Mesenchymal stem cell (in vitro differentiated cells and primary cell): Measurements from ENCODE around the gene RCBTB2.

Experiments
- DNase-seq: peaks from one replicate; pipeline ENCODE4 v3.0.0-alpha.2; 2013
- H2AFZ ChIP-seq: one replicate; pipeline ENCODE4 v1.6.1; 2013; ENCODE audit warnings: low read depth, mild to moderate bottlenecking, control low read depth, inconsistent platforms, low read length, moderate library complexity
- H2AK5ac ChIP-seq: 2 replicates; pipeline ENCODE4 v1.6.1; 2013; ENCODE audit warnings: low read length, moderate library complexity, mild to moderate bottlenecking, inconsistent platforms; ENCODE audit not compliant: severe bottlenecking
- H2BK120ac ChIP-seq: one replicate; pipeline ENCODE4 v1.6.1; 2013; ENCODE audit warnings: low read depth, mild to moderate bottlenecking, inconsistent platforms, low read length, moderate library complexity
- H2BK12ac ChIP-seq, 2 experiments: one replicate each; pipeline ENCODE4 v1.6.1; 2013; ENCODE audit warnings: inconsistent platforms in 2 of 2, low read length in 2 of 2, mild to moderate bottlenecking in 2 of 2, moderate library complexity in 2 of 2, control low read depth in 1 of 2
- H2BK15ac ChIP-seq: one replicate; pipeline ENCODE4 v1.6.1; 2013; ENCODE audit warnings: mild to moderate bottlenecking, low read depth, inconsistent platforms; ENCODE audit not compliant: poor library complexity, severe bottlenecking
- H2BK5ac ChIP-seq: 2 replicates; pipeline ENCODE4 v1.6.1; 2013; ENCODE audit warnings: low read depth, mild to moderate bottlenecking, low read length, control low read depth, inconsistent platforms; ENCODE audit not compliant: poor library complexity, severe bottlenecking
- H3K14ac ChIP-seq, 2 experiments: one replicate each; pipeline ENCODE4 v1.6.1; 2013; ENCODE audit warnings: inconsistent platforms in 2 of 2, low read length in 2 of 2, control low read depth in 1 of 2, mild to moderate bottlenecking in 1 of 2, moderate library complexity in 1 of 2
- H3K18ac ChIP-seq, 2 experiments: one replicate each; pipeline ENCODE4 v1.6.1; 2013; ENCODE audit warnings: inconsistent platforms in 2 of 2, low read length in 2 of 2, control low read depth in 1 of 2, low read depth in 1 of 2, mild to moderate bottlenecking in 1 of 2
- H3K23ac ChIP-seq, 2 experiments: one replicate each; pipeline ENCODE4 v1.6.1; 2013; ENCODE audit warnings: inconsistent platforms in 2 of 2, low read length in 2 of 2, mild to moderate bottlenecking in 2 of 2, moderate library complexity in 2 of 2, control low read depth in 1 of 2
- H3K27ac ChIP-seq: 2 replicates; pipeline ENCODE4 v1.5.1; 2013; ENCODE audit warnings: mild to moderate bottlenecking, moderate library complexity, low read length, control low read depth, inconsistent platforms; ENCODE audit not compliant: poor library complexity, severe bottlenecking
- H3K27me3 ChIP-seq, 2 experiments: 2 replicates each; pipeline versions ENCODE4 v1.6.1 to v1.7.0; 2013; ENCODE audit warnings: low read length in 2 of 2, mild to moderate bottlenecking in 2 of 2, moderate library complexity in 2 of 2, control low read depth in 1 of 2, inconsistent platforms in 1 of 2; ENCODE audit not compliant: control insufficient read depth in 1 of 2, insufficient read depth in 1 of 2
- H3K36me3 ChIP-seq, 2 experiments: 2 replicates each; pipeline versions ENCODE4 v1.6.1 to v1.7.0; 2013; ENCODE audit warnings: low read length in 2 of 2, control low read depth in 1 of 2, inconsistent platforms in 1 of 2, low read depth in 1 of 2, mild to moderate bottlenecking in 1 of 2; ENCODE audit not compliant: insufficient read depth in 2 of 2, control insufficient read depth in 1 of 2
- H3K4ac ChIP-seq, 2 experiments: one replicate each; pipeline ENCODE4 v1.6.1; 2013; ENCODE audit warnings: inconsistent platforms in 2 of 2, low read length in 2 of 2, mild to moderate bottlenecking in 2 of 2, moderate library complexity in 2 of 2, control low read depth in 1 of 2, low read depth in 1 of 2
- H3K4me1 ChIP-seq: 2 replicates; pipeline ENCODE4 v1.6.1; 2013; ENCODE audit warnings: low read depth, low read length, control low read depth; ENCODE audit not compliant: control insufficient read depth, insufficient read depth
- H3K4me2 ChIP-seq: 2 replicates; pipeline ENCODE4 v1.6.1; 2013; ENCODE audit warnings: low read length, mild to moderate bottlenecking, inconsistent platforms; ENCODE audit not compliant: poor library complexity, severe bottlenecking
- H3K4me3 ChIP-seq, 2 experiments: 2 replicates each; pipeline versions ENCODE4 v1.5.1 to v1.7.0; 2013; ENCODE audit warnings: low read length in 2 of 2, mild to moderate bottlenecking in 2 of 2, control low read depth in 1 of 2, low read depth in 1 of 2; ENCODE audit not compliant: insufficient read depth in 1 of 2
- H3K79me1 ChIP-seq: replicated peaks from 2 replicates; pipeline ENCODE4 v1.6.1; 2013; ENCODE audit warnings: mild to moderate bottlenecking, control low read depth, low read length, inconsistent platforms; ENCODE audit not compliant: poor library complexity, severe bottlenecking
- H3K9ac ChIP-seq: 2 replicates; pipeline ENCODE4 v1.7.0; 2013; ENCODE audit warnings: mild to moderate bottlenecking, low read length, moderate library complexity
- H3K9me3 ChIP-seq: 2 replicates; pipeline ENCODE4 v1.7.0; 2013; ENCODE audit warnings: mild to moderate bottlenecking, low read length; ENCODE audit not compliant: control insufficient read depth
- H4K8ac ChIP-seq: one replicate; pipeline ENCODE4 v1.6.1; 2013; ENCODE audit warnings: inconsistent platforms, mild to moderate bottlenecking, low read length, moderate library complexity
- H4K91ac ChIP-seq: one replicate; pipeline ENCODE4 v1.6.1; 2013; ENCODE audit warnings: mild to moderate bottlenecking, low read length, inconsistent platforms
- WGBS: methylation state at CpG from one replicate; pipeline ENCODE4 v1.1.7; 2013; ENCODE audit warnings: mixed read lengths; 5-methylcytosine and 5-hydroxymethylcytosine counted together

The RCBTB2 gene

DNA sequence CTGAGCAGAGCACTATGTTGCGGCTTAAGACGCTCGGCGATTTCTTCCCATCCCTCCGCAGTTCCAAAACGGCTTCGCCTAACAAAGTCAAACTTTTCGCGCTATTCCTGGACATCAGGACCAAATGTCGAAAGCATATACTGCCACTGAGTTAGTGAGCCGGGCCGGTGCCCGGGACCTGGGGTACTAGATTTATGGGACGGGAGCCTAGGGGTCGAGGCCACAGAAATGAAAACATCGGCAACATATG, 699 bp downstream of the RCBTB2 start:
- H2BK15ac ChIP-seq = peak overlapping the region; percentile 60
- H3K27me3 ChIP-seq = no peaks in the 10 kb centered on the region
- peak overlapping the region; percentile 53 for H2BK5ac ChIP-seq
- H3K4me2 ChIP-seq = peak overlapping the region; percentile 58
- H2AFZ ChIP-seq = peak overlapping the region; percentile 91
- peak overlapping the region; percentile 3 for H2AK5ac ChIP-seq
- H3K9ac ChIP-seq = peak overlapping the region; percentile 97
- WGBS = 4% methylated on average over 16 of the region's 16 CpGs
- H3K36me3 ChIP-seq = no peaks in the 10 kb centered on the region
- DNase-seq = no peak
- peaks cover 13% of the 10 kb centered on the region for H3K79me1 ChIP-seq
- H3K4ac ChIP-seq = peak overlapping the region; percentile 27 to 88
- peak overlapping the region; percentile 98 to 99 for H3K18ac ChIP-seq
- H4K8ac ChIP-seq = peak overlapping the region; percentile 100
- H3K9me3 ChIP-seq = no peaks in the 10 kb centered on the region
- H3K4me3 ChIP-seq = peak overlapping the region; percentile 85 to 92
- no peak overlapping the region for H2BK12ac ChIP-seq
- peak overlapping the region in 1 of 2 experiments; percentile 83 for H3K14ac ChIP-seq
- peak overlapping the region; percentile 98 for H4K91ac ChIP-seq
- H2BK120ac ChIP-seq = peak overlapping the region; percentile 54
- peak overlapping the region; percentile 69 for H3K27ac ChIP-seq
- H3K23ac ChIP-seq = peak overlapping the region in 1 of 2 experiments; percentile 95
- H3K4me1 ChIP-seq = peaks cover 6% of the 10 kb centered on the region

DNA sequence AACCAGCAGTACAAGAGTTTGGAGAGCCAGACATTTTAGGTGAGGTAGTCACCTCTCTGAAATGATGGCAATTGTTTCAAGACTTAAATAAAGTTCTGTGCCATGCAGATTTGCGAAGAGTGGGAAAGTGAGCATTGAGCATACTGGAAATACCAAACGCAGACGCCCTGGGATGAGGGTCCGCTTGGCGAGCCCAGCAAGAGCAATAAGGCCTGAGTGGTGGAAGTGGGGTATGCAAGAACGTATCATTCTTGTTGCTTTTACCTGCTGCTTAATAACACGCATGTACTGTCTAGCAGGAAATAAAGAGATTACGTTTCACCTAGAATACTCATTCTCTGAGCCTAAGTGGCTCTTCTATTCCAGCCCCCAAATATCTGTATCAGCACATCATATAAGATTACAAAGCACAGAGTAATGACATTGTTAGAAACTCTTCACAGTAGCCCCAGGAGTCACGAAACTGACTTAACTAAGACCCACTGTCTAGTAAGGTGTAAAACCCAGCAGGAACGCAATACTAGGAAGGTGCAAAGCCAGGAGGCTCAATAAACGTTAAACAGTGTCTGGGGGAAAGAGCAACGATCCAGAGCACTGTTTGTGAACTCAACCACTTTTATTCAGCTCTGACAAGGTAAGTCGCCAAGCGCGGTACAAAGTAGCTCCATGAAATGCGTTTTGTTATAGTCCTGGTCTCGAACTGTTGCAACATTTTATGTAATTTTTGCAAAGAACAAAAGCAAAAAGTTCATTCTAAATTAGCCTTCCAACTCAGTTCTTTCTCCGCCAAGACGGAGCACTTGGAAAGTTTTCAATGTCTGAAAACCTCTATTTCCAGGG, 1.2 kb downstream of the RCBTB2 start:
- Histone ChIP-seq H3K4me2 (peak overlapping the region; percentile 58), H2BK5ac (no peak overlapping the region), H3K23ac (no peak overlapping the region), H3K9me3 (no peaks in the 10 kb centered on the region), H3K14ac (no peak overlapping the region), H2BK12ac (no peak overlapping the region), H3K27me3 (no peaks in the 10 kb centered on the region), H3K18ac (peak overlapping the region in 1 of 2 experiments; percentile 99), H4K8ac (peak overlapping the region; percentile 100), H3K36me3 (no peaks in the 10 kb centered on the region), H2AFZ (no peak overlapping the region), H3K4ac (peak overlapping the region in 1 of 2 experiments; percentile 82), H2BK120ac (no peak overlapping the region), H4K91ac (no peak overlapping the region), H3K27ac (peak overlapping the region; percentile 69), H3K79me1 (peaks cover 13% of the 10 kb centered on the region), H3K4me3 (peak overlapping the region; percentile 85 to 92), H3K4me1 (peaks cover 6% of the 10 kb centered on the region), H3K9ac (peak overlapping the region; percentile 97), H2BK15ac (peak overlapping the region; percentile 49), H2AK5ac (no peak overlapping the region)
- DNase-seq = no peak
- WGBS = 69% methylated on average over 19 of the region's 19 CpGs

DNA sequence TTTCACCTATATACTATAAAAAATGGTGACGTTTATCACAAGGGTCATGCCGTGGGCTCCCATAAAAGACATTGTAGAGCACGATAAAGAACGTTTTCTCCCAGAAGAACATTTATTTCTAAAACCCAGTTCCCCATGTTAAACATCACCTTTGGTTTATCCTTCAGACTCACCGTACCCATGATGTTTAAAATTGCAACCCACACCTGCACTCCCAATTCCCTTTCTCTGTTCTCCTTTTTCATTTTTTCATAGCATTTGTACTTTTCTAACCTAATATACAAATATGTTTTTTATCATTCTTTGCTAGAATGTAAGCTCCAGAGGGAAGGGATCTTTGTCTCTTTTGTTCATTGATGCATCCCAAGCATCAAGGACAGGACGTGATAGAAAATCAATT, 2.0 kb downstream of the RCBTB2 start:
- Histone ChIP-seq H3K4ac (no peak overlapping the region), H3K4me1 (peaks cover 6% of the 10 kb centered on the region), H3K18ac (no peak overlapping the region), H2BK5ac (no peak overlapping the region), H3K79me1 (peaks cover 19% of the 10 kb centered on the region), H4K8ac (no peak overlapping the region), H4K91ac (no peak overlapping the region), H3K27ac (no peak overlapping the region), H3K36me3 (no peaks in the 10 kb centered on the region), H3K4me2 (no peak overlapping the region), H2BK12ac (no peak overlapping the region), H3K9ac (no peak overlapping the region), H2AK5ac (no peak overlapping the region), H3K14ac (no peak overlapping the region), H2BK120ac (no peak overlapping the region), H3K9me3 (no peaks in the 10 kb centered on the region), H2BK15ac (no peak overlapping the region), H3K23ac (no peak overlapping the region), H3K4me3 (no peak overlapping the region), H2AFZ (no peak overlapping the region), H3K27me3 (no peaks in the 10 kb centered on the region)
- no peak for DNase-seq
- 96% methylated on average over 6 of the region's 6 CpGs for WGBS

DNA sequence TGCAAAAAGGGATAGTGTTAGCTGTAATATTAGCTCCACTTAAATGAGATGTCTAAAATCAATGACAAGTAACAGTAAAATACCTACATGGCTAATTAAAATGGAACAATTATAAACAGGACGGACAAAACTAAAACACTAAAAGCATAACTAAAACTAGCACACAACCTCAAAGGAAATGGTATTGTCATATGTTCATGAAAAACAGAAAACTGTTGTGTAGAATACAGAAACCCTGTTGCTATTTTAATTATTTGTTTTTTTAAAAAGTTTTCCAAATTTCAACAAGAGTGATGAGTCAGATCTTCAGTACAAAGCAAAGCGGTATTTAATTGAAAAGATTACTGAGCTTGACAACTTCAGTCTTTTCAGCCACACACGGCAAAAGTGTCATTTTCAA, 4.2 kb downstream of the RCBTB2 start:
- H3K36me3 ChIP-seq = no peaks in the 10 kb centered on the region
- no peak overlapping the region for H4K91ac ChIP-seq
- H3K4ac ChIP-seq = no peak overlapping the region
- H3K23ac ChIP-seq = no peak overlapping the region
- no peak for DNase-seq
- no CpG with 5 or more reads among the region's 3 CpGs for WGBS
- no peak overlapping the region for H2BK15ac ChIP-seq
- H3K79me1 ChIP-seq = peaks cover 19% of the 10 kb centered on the region
- no peak overlapping the region for H2BK5ac ChIP-seq
- no peak overlapping the region for H2BK12ac ChIP-seq
- H3K14ac ChIP-seq = no peak overlapping the region
- no peak overlapping the region for H2AFZ ChIP-seq
- no peak overlapping the region for H3K4me2 ChIP-seq
- no peaks in the 10 kb centered on the region for H3K9me3 ChIP-seq
- H3K18ac ChIP-seq = no peak overlapping the region
- H3K27me3 ChIP-seq = no peaks in the 10 kb centered on the region
- no peak overlapping the region for H3K4me3 ChIP-seq
- H3K4me1 ChIP-seq = peaks cover 6% of the 10 kb centered on the region
- H4K8ac ChIP-seq = no peak overlapping the region
- H3K27ac ChIP-seq = no peak overlapping the region
- no peak overlapping the region for H2AK5ac ChIP-seq
- H2BK120ac ChIP-seq = no peak overlapping the region
- H3K9ac ChIP-seq = no peak overlapping the region
